Aorta (tissue), 5 donors: ENCODE data around the gene ACSL1. TPM values are rescaled to one million over a fixed set of nuclear protein-coding genes. Genes with fewer than 3 reads are reported as not detected.
A peak's percentile ranks its signal among the peaks of the same experiment; 100 is the strongest.

Experiments
- ATAC-seq: fragments of 200-7000 bp; cut with Tn5 transposase; one replicate; pipeline ENCODE4 v1.9.1; 2022; ENCODE audit warnings: moderate library complexity; ENCODE audit not compliant: low FRiP score
- DNase-seq, 2 donors: peaks; one replicate each; pipeline ENCODE4 v3.0.0-alpha.2; 2020
- H3K27ac ChIP-seq, 2 donors: one replicate each; pipeline ENCODE4 v1.5.1; 2013; ENCODE audit warnings: low read length in 2 of 2, mild to moderate bottlenecking in 2 of 2, moderate library complexity in 2 of 2, control low read depth in 1 of 2, inconsistent platforms in 1 of 2, low read depth in 1 of 2
- H3K27me3 ChIP-seq, 2 donors: one replicate each; pipeline ENCODE4 v1.6.1; 2013; ENCODE audit warnings: control low read depth in 1 of 2, low read length in 1 of 2, mild to moderate bottlenecking in 1 of 2, moderate library complexity in 1 of 2; ENCODE audit not compliant: insufficient read depth in 2 of 2, control insufficient read depth in 1 of 2
- H3K36me3 ChIP-seq, 2 donors: one replicate each; pipeline ENCODE4 v1.6.1; 2013; ENCODE audit warnings: control low read depth in 1 of 2, low read length in 1 of 2, mild to moderate bottlenecking in 1 of 2; ENCODE audit not compliant: insufficient read depth in 2 of 2, control insufficient read depth in 1 of 2
- H3K4me1 ChIP-seq, 2 donors: one replicate each; pipeline ENCODE4 v1.6.1; 2013; ENCODE audit warnings: low read length in 2 of 2, control low read depth in 1 of 2, mild to moderate bottlenecking in 1 of 2, moderate library complexity in 1 of 2; ENCODE audit not compliant: insufficient read depth in 2 of 2, control insufficient read depth in 1 of 2
- H3K4me3 ChIP-seq, 2 donors: one replicate each; pipeline ENCODE4 v1.5.1; 2013; ENCODE audit warnings: low read length in 2 of 2, control low read depth in 1 of 2, mild to moderate bottlenecking in 1 of 2
- H3K9me3 ChIP-seq: one replicate; pipeline ENCODE4 v1.6.1; 2013; ENCODE audit warnings: mild to moderate bottlenecking, low read length; ENCODE audit not compliant: control insufficient read depth
- WGBS, 2 donors: extraction: QIAGEN DNeasy Blood & Tissue Kit; methylation state at CpG; one replicate each; pipeline ENCODE4 v1.1.7; 2013; 5-methylcytosine and 5-hydroxymethylcytosine counted together
- intact Hi-C, 2 donors: fragments of 100-400 bp; cut with DNase I; formaldehyde crosslinking; loops; one replicate each; pipeline versions ENCODE4 v1.14.2 to v1.15.0; 2022
- polyA plus RNA-seq, 2 donors: library from polyadenylated mRNA; stranded (reverse); fragments of 200-250 nt; gene quantifications; one replicate each; pipeline ENCODE4 v1.2.3, GENCODE V29; 2013
- total RNA-seq, 2 donors: library from RNA; stranded (reverse); fragmentation: NEBNext Ultra II Directional; extraction: Animal tissue kit (Norgen Biotek cat#: 25700); gene quantifications; one replicate each; pipeline ENCODE4 v1.2.1, GENCODE V29; 2021
- donor health status: healthy with polysubstance abuse.
- donor health status: Bipolar disorder and iron deficiency.
- donor health status: DM: no; HTN: no; CAD: no.
- donor health status: DM: no; HTN: no; CAD: no.
- donor health status: DM: yes; HTN: yes; CAD: no.

ACSL1 gene
- total and polyA plus RNA-seq, 4 donors = 20.3 to 97.8 (median 55.5) TPM

GRCh38 chr4:184765473-184766340, 60.1 kb downstream of the ACSL1 start:
- intact Hi-C loops = no loop called here
- no peak for DNase-seq
- ATAC-seq = no peak
- no peak overlapping the region for H3K27ac ChIP-seq
- WGBS, 2 donors = 82 to 85% methylated on average over 21 of the region's 21 CpGs
- H3K4me1 ChIP-seq = no peaks in the 10 kb centered on the region
- H3K36me3 ChIP-seq = peaks cover 10 to 18% of the 10 kb centered on the region in 2 donors
- H3K4me3 ChIP-seq = no peak overlapping the region
- no peaks in the 10 kb centered on the region for H3K9me3 ChIP-seq
- no peaks in the 10 kb centered on the region for H3K27me3 ChIP-seq

GRCh38 chr4:184764601-184765000, 61.2 kb downstream of the ACSL1 start:
- peaks cover 12 to 23% of the 10 kb centered on the region in 2 donors for H3K36me3 ChIP-seq
- no peak overlapping the region for H3K27ac ChIP-seq
- H3K27me3 ChIP-seq = no peaks in the 10 kb centered on the region
- no peak overlapping the region for H3K4me3 ChIP-seq
- intact Hi-C loops = no loop called here
- DNase-seq (no peak), ATAC-seq (no peak)
- 95 to 97% methylated on average over 4 of the region's 4 CpGs for WGBS, 2 donors
- no peaks in the 10 kb centered on the region for H3K4me1 ChIP-seq
- no peaks in the 10 kb centered on the region for H3K9me3 ChIP-seq

GRCh38 chr4:184763150-184763780, 62.5 kb downstream of the ACSL1 start:
- Histone ChIP-seq H3K4me1 (no peaks in the 10 kb centered on the region), H3K36me3 (peaks cover 9 to 23% of the 10 kb centered on the region in 2 donors), H3K9me3 (no peaks in the 10 kb centered on the region), H3K27ac (no peak overlapping the region), H3K4me3 (no peak overlapping the region), H3K27me3 (no peaks in the 10 kb centered on the region)
- ATAC-seq = no peak
- no peak for DNase-seq
- intact Hi-C loops = no loop called here
- 81 to 85% methylated on average over 14 of the region's 14 CpGs for WGBS, 2 donors

GRCh38 chr4:184762100-184762499, 63.7 kb downstream of the ACSL1 start:
- intact Hi-C loops = no loop called here
- Histone ChIP-seq H3K36me3 (peaks cover 9 to 18% of the 10 kb centered on the region in 2 donors), H3K4me1 (no peaks in the 10 kb centered on the region), H3K27me3 (no peaks in the 10 kb centered on the region), H3K27ac (no peak overlapping the region), H3K9me3 (no peaks in the 10 kb centered on the region), H3K4me3 (no peak overlapping the region)
- DNase-seq (no peak), ATAC-seq (no peak)
- WGBS, 2 donors = 90 to 92% methylated on average over 5 of the region's 5 CpGs

GRCh38 chr4:184760681-184761080, 65.1 kb downstream of the ACSL1 start:
- H3K4me3 ChIP-seq = no peak overlapping the region
- WGBS, 2 donors = 87 to 93% methylated on average over 5 of the region's 5 CpGs
- H3K4me1 ChIP-seq = no peaks in the 10 kb centered on the region
- no peak for DNase-seq
- peaks cover 11 to 17% of the 10 kb centered on the region in 2 donors for H3K36me3 ChIP-seq
- peak; percentile 23 for ATAC-seq
- no peak overlapping the region for H3K27ac ChIP-seq
- no peaks in the 10 kb centered on the region for H3K27me3 ChIP-seq
- no peaks in the 10 kb centered on the region for H3K9me3 ChIP-seq
- intact Hi-C loops = no loop called here

- H3K36me3 ChIP-seq = peaks cover 9 to 17% of the 10 kb centered on the region in 2 donors
- H3K4me1 ChIP-seq = no peaks in the 10 kb centered on the region
- no peak for DNase-seq
- H3K27ac ChIP-seq = no peak overlapping the region
- H3K27me3 ChIP-seq = no peaks in the 10 kb centered on the region
- WGBS, 2 donors = 33 to 50% methylated on average over 2 of the region's 2 CpGs
- no peaks in the 10 kb centered on the region for H3K9me3 ChIP-seq
- H3K4me3 ChIP-seq = no peak overlapping the region
- intact Hi-C loops = no loop called here
- ATAC-seq = peak; percentile 63
Observed at GRCh38 chr4:184757810-184758209, 68.0 kb downstream of the ACSL1 start.

GRCh38 chr4:184756399-184756798, 69.4 kb downstream of the ACSL1 start:
- 87 to 88% methylated on average over 6 of the region's 6 CpGs for whole genome bisulfite sequencing, 2 donors
- DNase-seq = no peak

GRCh38 chr4:184755278-184755677, 70.5 kb downstream of the ACSL1 start:
- WGBS, 2 donors = 86 to 92% methylated on average over 6 of the region's 6 CpGs
- no peak for ATAC-seq

More at GRCh38 chr4:184756399-184756798, 69.4 kb downstream of the ACSL1 start:
- intact Hi-C loops = no loop called here
- Histone ChIP-seq H3K9me3 (no peaks in the 10 kb centered on the region), H3K36me3 (peaks cover 8 to 14% of the 10 kb centered on the region in 2 donors), H3K4me3 (no peak overlapping the region), H3K4me1 (no peaks in the 10 kb centered on the region), H3K27ac (no peak overlapping the region), H3K27me3 (no peaks in the 10 kb centered on the region)
- peak; percentile 87 for ATAC-seq

More at GRCh38 chr4:184755278-184755677, 70.5 kb downstream of the ACSL1 start:
- H3K27ac ChIP-seq = no peak overlapping the region
- DNase-seq = no peak
- no peak overlapping the region for H3K4me3 ChIP-seq
- H3K9me3 ChIP-seq = no peaks in the 10 kb centered on the region
- peaks cover 8% of the 10 kb centered on the region in 2 donors for H3K36me3 ChIP-seq
- no peaks in the 10 kb centered on the region for H3K4me1 ChIP-seq
- H3K27me3 ChIP-seq = no peaks in the 10 kb centered on the region
- intact Hi-C loops = no loop called here
